NB4 (cell line): Measurements from ENCODE around the gene ST7L.

Experiments used
- DNase-seq: peaks from one replicate; pipeline ENCODE4 v3.0.0; 2010; ENCODE audit warnings: low read depth
- H3K4me3 ChIP-seq: one replicate; pipeline ENCODE4 v1.5.1; 2011; ENCODE audit warnings: mild to moderate bottlenecking, low read depth, low read length, moderate library complexity
- MYC ChIP-seq: IDR thresholded peaks from 2 replicates; pipeline ENCODE4 v1.6.1; 2011; ENCODE audit warnings: low read depth, low read length
- POLR2A ChIP-seq: IDR thresholded peaks from 2 replicates; pipeline ENCODE4 v1.6.1; 2011; ENCODE audit warnings: mild to moderate bottlenecking; ENCODE audit not compliant: insufficient read length; ENCODE audit errors: extremely low read depth
- TF ChIP-seq, protein P1 (sequence below): IDR thresholded peaks from 2 replicates; pipeline ENCODE4 v1.6.1; 2011; ENCODE audit warnings: low read depth, low read length
- TF ChIP-seq, protein P2 (sequence below): IDR thresholded peaks from one replicate; pipeline ENCODE4 v1.5.1; 2012; ENCODE audit warnings: low read depth, low read length

ST7L gene

DNA sequence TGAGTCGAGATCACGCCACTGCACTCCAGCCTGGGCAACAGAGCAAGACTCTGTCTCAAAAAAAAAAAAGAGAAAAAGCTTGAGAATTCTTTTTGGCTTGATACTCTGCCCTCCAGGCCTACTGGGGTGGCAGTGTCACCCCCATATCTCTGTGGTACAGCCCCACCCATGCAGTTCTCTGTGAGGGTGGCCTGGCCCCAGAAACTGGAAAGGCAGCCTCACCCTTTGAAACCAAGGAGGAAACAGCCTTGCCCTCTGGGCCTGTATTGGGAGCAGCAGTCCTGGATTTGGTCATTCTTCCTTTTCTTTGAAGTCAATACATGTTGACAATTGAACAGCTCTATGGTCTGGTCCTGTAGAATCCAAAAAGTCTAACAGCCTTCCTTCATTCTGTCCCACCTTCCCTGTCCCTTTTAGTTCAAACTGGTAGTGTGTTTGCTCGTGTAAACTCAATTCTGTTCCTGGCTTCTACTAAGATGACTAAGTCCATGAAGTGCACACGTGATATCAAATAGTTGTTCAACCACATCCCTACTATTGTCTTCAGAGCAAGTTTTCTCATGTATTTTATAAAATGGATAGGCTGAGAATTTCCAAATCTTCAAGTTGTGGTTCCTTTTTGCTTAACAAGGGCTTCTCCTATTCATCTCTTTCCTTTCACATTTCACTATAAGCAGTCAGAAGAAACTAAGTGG lies 13.2 kb downstream of the ST7L start:
- TF ChIP-seq, protein P1, sequence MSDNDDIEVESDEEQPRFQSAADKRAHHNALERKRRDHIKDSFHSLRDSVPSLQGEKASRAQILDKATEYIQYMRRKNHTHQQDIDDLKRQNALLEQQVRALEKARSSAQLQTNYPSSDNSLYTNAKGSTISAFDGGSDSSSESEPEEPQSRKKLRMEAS: no peak
- TF ChIP-seq POLR2A (no peak), MYC (no peak)
- TF ChIP-seq, protein P2, sequence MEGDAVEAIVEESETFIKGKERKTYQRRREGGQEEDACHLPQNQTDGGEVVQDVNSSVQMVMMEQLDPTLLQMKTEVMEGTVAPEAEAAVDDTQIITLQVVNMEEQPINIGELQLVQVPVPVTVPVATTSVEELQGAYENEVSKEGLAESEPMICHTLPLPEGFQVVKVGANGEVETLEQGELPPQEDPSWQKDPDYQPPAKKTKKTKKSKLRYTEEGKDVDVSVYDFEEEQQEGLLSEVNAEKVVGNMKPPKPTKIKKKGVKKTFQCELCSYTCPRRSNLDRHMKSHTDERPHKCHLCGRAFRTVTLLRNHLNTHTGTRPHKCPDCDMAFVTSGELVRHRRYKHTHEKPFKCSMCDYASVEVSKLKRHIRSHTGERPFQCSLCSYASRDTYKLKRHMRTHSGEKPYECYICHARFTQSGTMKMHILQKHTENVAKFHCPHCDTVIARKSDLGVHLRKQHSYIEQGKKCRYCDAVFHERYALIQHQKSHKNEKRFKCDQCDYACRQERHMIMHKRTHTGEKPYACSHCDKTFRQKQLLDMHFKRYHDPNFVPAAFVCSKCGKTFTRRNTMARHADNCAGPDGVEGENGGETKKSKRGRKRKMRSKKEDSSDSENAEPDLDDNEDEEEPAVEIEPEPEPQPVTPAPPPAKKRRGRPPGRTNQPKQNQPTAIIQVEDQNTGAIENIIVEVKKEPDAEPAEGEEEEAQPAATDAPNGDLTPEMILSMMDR: no peak
- H3K4me3 ChIP-seq: no peak overlapping the region
- no peak for DNase-seq

DNA sequence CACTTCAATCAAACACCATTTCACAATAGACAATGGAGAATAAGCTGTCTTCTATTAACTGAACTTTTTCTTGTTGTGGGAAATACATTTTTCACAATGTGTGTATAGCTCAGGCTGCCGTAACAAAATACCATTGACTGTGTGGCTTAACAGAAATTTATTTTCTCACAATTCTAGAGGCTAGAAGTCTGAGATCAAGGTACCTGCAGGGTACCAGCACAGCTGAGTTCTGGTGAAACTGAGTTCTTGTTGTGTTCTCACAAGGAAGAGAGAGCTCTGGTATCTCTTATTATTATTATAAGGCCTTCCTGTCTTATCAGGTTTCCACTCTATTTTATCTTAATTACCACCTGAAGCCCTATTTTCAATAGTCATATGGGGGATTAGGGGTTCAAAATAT lies 15.4 kb downstream of the ST7L start:
- no peak for DNase-seq
- H3K4me3 ChIP-seq: no peak overlapping the region
- TF ChIP-seq, protein P2: no peak
- TF ChIP-seq POLR2A: no peak
- TF ChIP-seq, protein P1: no peak
- no peak for TF ChIP-seq MYC

DNA sequence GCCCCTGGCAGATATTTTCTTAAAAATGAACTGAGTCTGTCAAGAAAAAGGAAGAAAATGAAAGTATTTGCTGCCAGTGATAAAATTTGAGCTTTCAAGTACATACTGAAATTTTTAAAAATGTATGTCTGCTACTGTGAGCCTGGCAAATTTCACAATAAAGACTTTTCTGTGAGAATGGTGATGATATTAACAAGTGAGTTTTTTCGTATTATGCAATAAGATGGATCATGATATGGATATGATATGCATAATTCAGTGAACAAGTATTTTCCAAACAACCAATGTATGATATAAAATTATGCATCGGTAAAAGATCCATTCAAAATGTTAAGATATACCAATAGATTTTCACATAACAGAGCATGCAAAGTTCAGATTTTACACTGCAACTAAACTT lies 15.9 kb downstream of the ST7L start:
- no peak for DNase-seq
- H3K4me3 ChIP-seq: no peak overlapping the region
- TF ChIP-seq MYC: no peak
- TF ChIP-seq, protein P2: no peak
- TF ChIP-seq, protein P1: no peak
- no peak for TF ChIP-seq POLR2A

DNA sequence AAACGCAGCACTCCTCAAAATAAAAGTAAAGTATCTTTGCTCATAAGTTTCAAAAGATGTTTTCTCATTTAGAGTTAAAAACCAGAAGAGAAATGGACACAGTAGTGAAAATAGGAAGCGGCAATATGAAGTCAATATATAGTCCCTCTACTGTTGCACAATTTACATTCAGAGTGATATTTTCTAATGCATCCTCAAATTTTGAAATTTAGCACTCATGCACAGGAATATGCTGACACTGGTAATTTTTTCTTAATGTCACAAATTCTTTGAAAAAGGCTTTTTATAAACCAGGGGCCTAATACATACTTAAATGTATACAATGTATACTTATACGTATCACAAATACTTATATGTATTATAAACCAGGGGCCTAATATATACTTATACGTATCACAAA lies 19.5 kb downstream of the ST7L start:
- no peak overlapping the region for H3K4me3 ChIP-seq
- no peak for DNase-seq
- TF ChIP-seq, protein P1: no peak
- TF ChIP-seq, protein P2: no peak
- TF ChIP-seq MYC (no peak), POLR2A (no peak)

DNA sequence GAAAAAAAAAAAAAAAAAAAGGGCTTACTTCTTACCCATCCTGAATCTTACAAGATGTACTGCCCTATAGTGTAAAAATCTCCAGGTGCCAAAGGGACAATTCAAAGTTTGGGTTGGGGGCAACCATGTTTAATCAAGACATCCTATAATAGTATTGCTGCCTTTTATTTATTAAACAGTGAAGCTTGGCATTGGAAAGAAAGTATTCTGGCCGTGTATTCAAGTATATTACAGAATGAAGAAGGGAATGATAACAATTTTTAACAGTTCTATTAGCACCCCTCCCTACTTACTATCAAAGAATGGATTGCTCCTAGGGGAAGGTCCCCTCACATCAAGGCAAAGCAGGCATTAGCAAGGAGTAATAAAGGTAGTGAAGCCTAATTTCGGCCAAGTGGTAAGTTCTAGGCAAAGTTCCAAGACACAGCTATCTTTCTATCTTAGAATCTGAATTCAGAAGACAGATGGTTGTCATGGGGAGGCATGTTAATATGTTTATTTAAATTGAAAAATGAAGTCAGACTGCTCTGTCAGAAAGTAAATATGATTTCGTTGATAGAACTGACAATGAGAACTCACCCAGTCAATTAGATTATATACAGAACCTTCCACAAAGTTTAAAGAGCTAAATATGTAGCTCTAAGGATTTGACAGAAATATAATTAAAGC lies 24.6 kb downstream of the ST7L start:
- DNase-seq: no peak
- H3K4me3 ChIP-seq: no peak overlapping the region
- TF ChIP-seq MYC: no peak
- TF ChIP-seq, protein P1: no peak

DNA sequence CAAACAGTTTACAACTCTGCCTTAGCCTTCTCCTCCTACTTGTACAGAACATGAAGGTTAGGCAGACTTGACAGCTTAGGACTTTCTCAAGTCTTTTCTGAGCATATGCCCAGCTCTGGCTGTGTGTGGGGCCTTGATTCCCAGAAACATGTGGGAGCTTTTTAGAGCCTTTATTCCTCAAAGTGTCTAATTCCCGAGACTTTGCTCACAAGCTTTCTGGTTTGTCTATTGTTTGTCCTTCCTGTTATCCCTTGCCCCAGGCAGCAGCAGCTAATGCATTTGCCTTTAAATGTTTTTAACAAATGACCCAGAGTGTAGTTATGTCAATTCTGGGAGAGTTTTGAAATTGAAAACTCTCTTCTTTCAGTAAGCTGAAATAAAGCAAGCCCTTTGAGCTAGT lies 29.2 kb downstream of the ST7L start:
- TF ChIP-seq POLR2A (no peak), MYC (no peak)
- TF ChIP-seq, protein P2: no peak
- TF ChIP-seq, protein P1: no peak
- no peak for DNase-seq
- H3K4me3 ChIP-seq: no peak overlapping the region
